Astrocyte (in vitro differentiated cells and primary cell): ENCODE measurements around the gene FBXW10B. TPM values are rescaled to one million over a fixed set of nuclear protein-coding genes. Genes with fewer than 3 reads are reported as not detected.
A peak's percentile ranks its signal among the peaks of the same experiment; 100 is the strongest.
"Not testable (repeated sequence)": the region's sequence is repeated elsewhere in the genome, so short reads cannot be mapped to it uniquely, and the experiment has no call there.

ENCODE experiments used
- DNase-seq: peaks from one replicate; pipeline ENCODE4 v3.0.0-alpha.2; 2010; ENCODE audit warnings: low read depth
- FAIRE-seq: peaks from 2 replicates; lab custom pipeline; 2011; peaks lifted over from hg19 to GRCh38; lab: Jason Lieb, UNC
- H2AFZ ChIP-seq: 2 replicates; pipeline ENCODE4 v1.6.0; 2012; ENCODE audit warnings: low read depth, low read length, inconsistent platforms
- H3K27ac ChIP-seq: 2 replicates; pipeline ENCODE4 v1.5.1; 2011; ENCODE audit warnings: low read depth, low read length, inconsistent platforms
- H3K27me3 ChIP-seq: 2 replicates; pipeline ENCODE4 v1.6.0; 2011; ENCODE audit warnings: low read length, inconsistent platforms; ENCODE audit not compliant: insufficient read depth
- H3K36me3 ChIP-seq: 2 replicates; pipeline ENCODE4 v1.5.1; 2011; ENCODE audit warnings: low read length, inconsistent platforms; ENCODE audit not compliant: insufficient read depth
- H3K4me1 ChIP-seq: 2 replicates; pipeline ENCODE4 v1.5.1; 2011; ENCODE audit warnings: low read length, inconsistent platforms; ENCODE audit not compliant: insufficient read depth
- H3K4me2 ChIP-seq: 2 replicates; pipeline ENCODE4 v1.6.0; 2012; ENCODE audit warnings: low read length, inconsistent platforms
- H3K4me3 ChIP-seq: 2 replicates; pipeline ENCODE4 v1.5.1; 2011; ENCODE audit warnings: low read depth, mild to moderate bottlenecking, low read length, inconsistent platforms; ENCODE audit not compliant: insufficient read depth
- H3K79me2 ChIP-seq: 2 replicates; pipeline ENCODE4 v1.6.0; 2012; ENCODE audit warnings: mild to moderate bottlenecking, low read length, inconsistent platforms; ENCODE audit not compliant: insufficient read depth
- H3K9ac ChIP-seq: 2 replicates; pipeline ENCODE4 v1.6.0; 2012; ENCODE audit warnings: mild to moderate bottlenecking, low read length, inconsistent platforms
- H3K9me3 ChIP-seq: 2 replicates; pipeline ENCODE4 v1.5.1; 2012; ENCODE audit warnings: low read depth, mild to moderate bottlenecking, low read length, inconsistent platforms; ENCODE audit not compliant: insufficient read depth
- H4K20me1 ChIP-seq: 2 replicates; pipeline ENCODE4 v1.6.0; 2012; ENCODE audit warnings: low read length, inconsistent platforms; ENCODE audit not compliant: insufficient read depth
- H3K27ac Mint-ChIP-seq: one replicate; pipeline ENCODE4 v1.8.0; 2021; ENCODE audit warnings: mild to moderate bottlenecking, mixed read lengths; ENCODE audit not compliant: unreplicated experiment
- H3K27me3 Mint-ChIP-seq: one replicate; pipeline ENCODE4 v1.8.0; 2021; ENCODE audit warnings: low read depth, mixed read lengths; ENCODE audit not compliant: unreplicated experiment
- H3K36me3 Mint-ChIP-seq: one replicate; pipeline ENCODE4 v1.8.0; 2021; ENCODE audit warnings: low read depth, mixed read lengths; ENCODE audit not compliant: unreplicated experiment
- H3K4me1 Mint-ChIP-seq: one replicate; pipeline ENCODE4 v1.8.0; 2021; ENCODE audit warnings: low read depth, mixed read lengths; ENCODE audit not compliant: unreplicated experiment
- H3K4me3 Mint-ChIP-seq: one replicate; pipeline ENCODE4 v1.8.0; 2021; ENCODE audit warnings: mild to moderate bottlenecking, moderate library complexity, mixed read lengths; ENCODE audit not compliant: unreplicated experiment
- H3K9me3 Mint-ChIP-seq: one replicate; pipeline ENCODE4 v1.8.0; 2021; ENCODE audit warnings: mild to moderate bottlenecking, mixed read lengths; ENCODE audit not compliant: unreplicated experiment
- EZH2 ChIP-seq: IDR thresholded peaks from 2 replicates; pipeline ENCODE4 v1.6.1; 2012; ENCODE audit warnings: mild to moderate bottlenecking, low read length, inconsistent platforms; ENCODE audit not compliant: insufficient read depth
- total RNA-seq: library from RNA; stranded (reverse); gene quantifications from 2 replicates; pipeline ENCODE4 v1.2.1, GENCODE V29; 2021
- TF ChIP-seq, protein P1 (sequence below): IDR thresholded peaks from 2 replicates; pipeline ENCODE4 v1.5.1; 2011; ENCODE audit warnings: low read depth, mild to moderate bottlenecking, inconsistent platforms, low read length, moderate library complexity; ENCODE audit not compliant: insufficient read depth

The FBXW10B gene
- total RNA-seq, 1 donor from 2014 or later: 3.9 TPM

DNA sequence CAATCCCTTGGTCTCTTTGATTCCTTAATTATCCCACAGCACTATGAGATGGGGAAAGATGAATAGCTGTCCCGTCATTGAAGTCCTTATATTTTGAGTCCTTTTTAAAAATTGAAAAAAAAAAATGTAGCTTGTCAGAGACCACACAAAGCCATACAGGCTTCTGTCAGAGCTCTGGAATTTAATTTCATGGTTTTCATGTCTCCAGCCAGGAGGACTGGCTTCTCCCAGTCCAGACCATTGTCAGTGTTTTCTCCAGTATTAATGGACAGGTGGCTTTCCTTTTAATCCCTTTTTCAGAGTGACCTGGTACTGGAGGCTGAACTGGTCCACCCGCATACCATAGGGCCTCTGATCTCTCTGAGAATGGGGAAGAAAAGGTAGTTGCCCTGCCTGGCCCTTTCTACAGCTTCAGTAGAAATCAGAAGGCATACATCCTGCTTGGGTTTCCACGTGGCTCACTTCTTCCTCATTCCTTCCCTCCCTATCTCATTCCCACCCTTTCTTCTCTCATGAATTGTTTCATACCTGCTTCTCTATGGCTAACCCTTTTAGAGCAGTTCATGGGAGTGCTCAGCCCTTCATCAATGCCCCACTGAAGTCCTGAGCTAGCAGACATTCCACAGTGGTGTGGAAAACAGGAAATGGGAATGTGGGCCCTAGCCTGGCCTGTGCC, 35.5 kb upstream of the FBXW10B start:
- Histone ChIP-seq H3K4me2 (no peak overlapping the region), H3K4me1 (peaks cover 26% of the 10 kb centered on the region), H3K4me3 (no peak overlapping the region), H3K79me2 (peaks cover 14% of the 10 kb centered on the region), H3K9ac (peak overlapping the region; percentile 12), H3K9me3 (no peaks in the 10 kb centered on the region), H4K20me1 (no peaks in the 10 kb centered on the region), H3K27ac (peak overlapping the region; percentile 49), H2AFZ (peak overlapping the region; percentile 47), H3K27me3 (no peaks in the 10 kb centered on the region), H3K36me3 (no peaks in the 10 kb centered on the region)
- Mint-ChIP-seq H3K4me1 (peaks cover 68% of the 10 kb centered on the region), H3K4me3 (no peak overlapping the region), H3K27me3 (no peaks in the 10 kb centered on the region), H3K36me3 (peaks cover 12% of the 10 kb centered on the region), H3K9me3 (no peaks in the 10 kb centered on the region), H3K27ac (peak overlapping the region; percentile 98)
- no peak for TF ChIP-seq EZH2
- TF ChIP-seq, protein P1, sequence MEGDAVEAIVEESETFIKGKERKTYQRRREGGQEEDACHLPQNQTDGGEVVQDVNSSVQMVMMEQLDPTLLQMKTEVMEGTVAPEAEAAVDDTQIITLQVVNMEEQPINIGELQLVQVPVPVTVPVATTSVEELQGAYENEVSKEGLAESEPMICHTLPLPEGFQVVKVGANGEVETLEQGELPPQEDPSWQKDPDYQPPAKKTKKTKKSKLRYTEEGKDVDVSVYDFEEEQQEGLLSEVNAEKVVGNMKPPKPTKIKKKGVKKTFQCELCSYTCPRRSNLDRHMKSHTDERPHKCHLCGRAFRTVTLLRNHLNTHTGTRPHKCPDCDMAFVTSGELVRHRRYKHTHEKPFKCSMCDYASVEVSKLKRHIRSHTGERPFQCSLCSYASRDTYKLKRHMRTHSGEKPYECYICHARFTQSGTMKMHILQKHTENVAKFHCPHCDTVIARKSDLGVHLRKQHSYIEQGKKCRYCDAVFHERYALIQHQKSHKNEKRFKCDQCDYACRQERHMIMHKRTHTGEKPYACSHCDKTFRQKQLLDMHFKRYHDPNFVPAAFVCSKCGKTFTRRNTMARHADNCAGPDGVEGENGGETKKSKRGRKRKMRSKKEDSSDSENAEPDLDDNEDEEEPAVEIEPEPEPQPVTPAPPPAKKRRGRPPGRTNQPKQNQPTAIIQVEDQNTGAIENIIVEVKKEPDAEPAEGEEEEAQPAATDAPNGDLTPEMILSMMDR: no peak
- DNase-seq (peak; percentile 50), FAIRE-seq (no peak)

DNA sequence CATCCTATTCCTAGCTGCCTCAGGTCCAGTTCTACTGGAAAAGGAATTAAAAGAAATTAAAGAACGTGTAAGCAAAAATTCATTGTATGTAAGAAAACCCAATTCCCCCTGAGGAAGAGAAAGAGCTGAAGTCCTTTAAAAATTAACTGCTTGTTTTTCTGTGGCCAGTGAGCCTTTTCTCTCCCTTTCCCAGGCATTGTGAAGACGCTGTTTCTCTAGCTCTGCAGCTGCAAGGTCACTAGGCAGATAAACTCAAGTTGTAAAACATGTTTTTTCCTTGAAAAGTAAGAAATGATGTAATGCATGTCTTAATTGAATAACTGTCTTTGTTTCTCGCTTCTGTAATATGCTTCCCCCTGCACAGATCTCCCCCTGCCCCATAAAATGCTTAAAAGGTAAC, 34.9 kb upstream of the FBXW10B start:
- FAIRE-seq, H3K4me3 Mint-ChIP-seq: not testable (repeated sequence)

DNA sequence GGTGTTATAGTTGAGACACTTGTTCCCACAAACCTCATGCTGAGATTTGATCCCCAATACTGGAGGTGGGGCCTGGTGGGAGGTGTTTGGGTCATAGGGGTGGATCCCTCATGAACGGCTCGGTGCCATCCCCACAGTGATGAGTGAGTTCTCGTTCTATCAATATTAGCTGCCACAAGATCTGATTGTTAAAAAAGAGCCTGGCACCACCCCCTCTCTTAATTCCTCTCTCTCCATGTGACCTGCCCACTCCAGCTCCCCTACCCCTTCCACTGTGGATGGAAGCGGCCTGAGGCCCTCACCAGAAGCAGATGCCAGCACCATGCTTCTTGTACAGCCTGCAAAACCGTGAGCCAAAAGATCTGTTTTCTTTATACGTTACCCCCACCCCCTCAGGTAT, 33.5 kb upstream of the FBXW10B start:
- Histone ChIP-seq H3K4me3 (no peak overlapping the region), H3K27ac (no peak overlapping the region), H3K4me1 (peaks cover 36% of the 10 kb centered on the region), H4K20me1 (no peaks in the 10 kb centered on the region), H3K4me2 (no peak overlapping the region), H3K79me2 (peaks cover 33% of the 10 kb centered on the region), H2AFZ (no peak overlapping the region), H3K9me3 (no peaks in the 10 kb centered on the region), H3K27me3 (no peaks in the 10 kb centered on the region), H3K9ac (no peak overlapping the region), H3K36me3 (no peaks in the 10 kb centered on the region)
- peaks cover 8% of the 10 kb centered on the region for H3K36me3 Mint-ChIP-seq
- FAIRE-seq: no peak
- H3K27ac Mint-ChIP-seq: no peak overlapping the region
- no peak overlapping the region for H3K4me3 Mint-ChIP-seq
- peaks cover 71% of the 10 kb centered on the region for H3K4me1 Mint-ChIP-seq
- H3K9me3 Mint-ChIP-seq: no peaks in the 10 kb centered on the region
- DNase-seq: no peak
- H3K27me3 Mint-ChIP-seq: no peaks in the 10 kb centered on the region
- no peak for TF ChIP-seq EZH2
- TF ChIP-seq, protein P1: no peak

More for the DNA sequence above, 34.9 kb upstream of the FBXW10B start:
- H3K9me3 ChIP-seq, H3K9ac ChIP-seq, H3K36me3 ChIP-seq, H3K9me3 Mint-ChIP-seq, H3K27ac ChIP-seq, H4K20me1 ChIP-seq, H2AFZ ChIP-seq, H3K27me3 ChIP-seq, H3K4me3 ChIP-seq, H3K27me3 Mint-ChIP-seq, H3K4me2 ChIP-seq, DNase-seq: not testable (repeated sequence)
- Mint-ChIP-seq H3K4me1 (peaks cover 68% of the 10 kb centered on the region), H3K27ac (peak overlapping the region; percentile 98), H3K36me3 (peaks cover 12% of the 10 kb centered on the region)
- peaks cover 33% of the 10 kb centered on the region for H3K4me1 ChIP-seq
- peaks cover 21% of the 10 kb centered on the region for H3K79me2 ChIP-seq
